ENCODE data around the gene MEX3A.

DNA sequence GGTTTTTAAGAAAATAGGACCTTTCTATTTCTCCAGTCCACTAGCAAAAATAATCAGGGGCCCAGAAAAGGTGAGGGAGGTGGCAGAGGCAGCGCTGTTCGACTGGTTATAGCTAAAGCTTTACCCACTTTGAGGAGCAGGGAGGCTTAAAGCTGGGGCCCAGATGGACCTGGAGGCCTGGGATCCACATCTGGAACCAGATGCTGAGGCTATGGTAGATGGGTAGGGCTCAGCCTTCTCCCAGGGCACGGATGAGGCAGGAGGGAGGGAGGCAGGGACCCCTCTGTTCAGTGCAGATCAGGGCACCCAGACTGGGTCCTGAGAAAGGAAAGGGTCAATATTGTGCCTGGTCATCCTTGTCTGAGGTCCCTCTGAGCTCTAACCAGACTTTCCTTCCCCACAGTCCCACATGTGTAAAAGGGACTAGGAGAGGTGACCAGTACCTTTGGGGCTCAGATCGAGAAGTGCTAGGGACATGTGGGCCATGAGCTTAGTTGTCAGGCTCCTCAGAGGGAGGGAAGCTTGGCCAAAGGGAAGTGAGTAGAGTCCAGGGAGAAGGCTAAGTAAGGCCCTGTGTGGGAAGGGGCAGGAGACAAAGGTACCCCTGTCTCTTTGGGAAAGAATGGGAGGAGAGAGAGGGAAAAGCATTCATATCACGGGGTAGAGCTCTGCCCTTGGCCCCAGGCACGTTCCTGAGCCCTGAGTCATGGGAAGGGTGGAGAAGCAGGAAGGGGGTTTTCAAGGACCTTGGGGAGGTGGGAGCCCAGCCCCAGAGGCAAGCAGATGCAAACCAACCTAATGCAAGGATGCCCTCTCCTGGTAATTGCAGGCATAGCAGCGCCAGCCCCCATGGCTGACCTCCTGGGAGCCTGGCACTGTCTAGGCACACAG, 47.7 kb upstream of the MEX3A start:
- TF ChIP-seq, protein P1, sequence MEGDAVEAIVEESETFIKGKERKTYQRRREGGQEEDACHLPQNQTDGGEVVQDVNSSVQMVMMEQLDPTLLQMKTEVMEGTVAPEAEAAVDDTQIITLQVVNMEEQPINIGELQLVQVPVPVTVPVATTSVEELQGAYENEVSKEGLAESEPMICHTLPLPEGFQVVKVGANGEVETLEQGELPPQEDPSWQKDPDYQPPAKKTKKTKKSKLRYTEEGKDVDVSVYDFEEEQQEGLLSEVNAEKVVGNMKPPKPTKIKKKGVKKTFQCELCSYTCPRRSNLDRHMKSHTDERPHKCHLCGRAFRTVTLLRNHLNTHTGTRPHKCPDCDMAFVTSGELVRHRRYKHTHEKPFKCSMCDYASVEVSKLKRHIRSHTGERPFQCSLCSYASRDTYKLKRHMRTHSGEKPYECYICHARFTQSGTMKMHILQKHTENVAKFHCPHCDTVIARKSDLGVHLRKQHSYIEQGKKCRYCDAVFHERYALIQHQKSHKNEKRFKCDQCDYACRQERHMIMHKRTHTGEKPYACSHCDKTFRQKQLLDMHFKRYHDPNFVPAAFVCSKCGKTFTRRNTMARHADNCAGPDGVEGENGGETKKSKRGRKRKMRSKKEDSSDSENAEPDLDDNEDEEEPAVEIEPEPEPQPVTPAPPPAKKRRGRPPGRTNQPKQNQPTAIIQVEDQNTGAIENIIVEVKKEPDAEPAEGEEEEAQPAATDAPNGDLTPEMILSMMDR (IDR thresholded peaks at IDR 0.05 in 8 of 11, conservative IDR thresholded peaks at IDR 0.05 in 3 of 11), result peak; percentile 97 to 99 (median 98)
- TF ChIP-seq POLR2AphosphoS5 (IDR thresholded peaks at IDR 0.05), result peak; percentile 25 to 88 (median 75)
